Embryonic facial prominence (tissue), 1 donor: Measurements from ENCODE around the gene LRFN2.

Experiments used
- DNase-seq: peaks from one replicate; pipeline ENCODE4 v3.0.0-alpha.2; 2016; ENCODE audit errors: extremely low spot score

The LRFN2 gene

GRCh38 chr6:40438246-40438887, 148.8 kb downstream of the LRFN2 start:
- no peak for DNase-seq

GRCh38 chr6:40437631-40438030, 149.5 kb downstream of the LRFN2 start:
- no peak for DNase-seq

GRCh38 chr6:40436685-40437604, 150.2 kb downstream of the LRFN2 start:
- no peak for DNase-seq

- no peak for DNase-seq
Observed at GRCh38 chr6:40432982-40433381, 154.2 kb downstream of the LRFN2 start.

GRCh38 chr6:40431706-40432105, 155.5 kb downstream of the LRFN2 start:
- no peak for DNase-seq

GRCh38 chr6:40427196-40427595, 160.0 kb downstream of the LRFN2 start:
- no peak for DNase-seq

- DNase-seq: no peak
Observed at GRCh38 chr6:40426346-40427066, 160.7 kb downstream of the LRFN2 start.

GRCh38 chr6:40425192-40425919, 161.8 kb downstream of the LRFN2 start:
- peak; percentile 22 for DNase-seq

- no peak for DNase-seq
Observed at GRCh38 chr6:40422046-40422445, 165.1 kb downstream of the LRFN2 start.

- no peak for DNase-seq
Observed at GRCh38 chr6:40419946-40420728, 167.0 kb downstream of the LRFN2 start.

GRCh38 chr6:40419377-40419776, 167.8 kb downstream of the LRFN2 start:
- no peak for DNase-seq

- DNase-seq: no peak
Observed at GRCh38 chr6:40417031-40417430, 170.1 kb downstream of the LRFN2 start.

GRCh38 chr6:40414617-40415016, 172.5 kb downstream of the LRFN2 start:
- DNase-seq: no peak

GRCh38 chr6:40413239-40413638, 173.9 kb downstream of the LRFN2 start:
- DNase-seq: no peak

- DNase-seq: no peak
Observed at GRCh38 chr6:40411881-40412280, 175.3 kb downstream of the LRFN2 start.

GRCh38 chr6:40410821-40411220, 176.3 kb downstream of the LRFN2 start:
- DNase-seq: no peak

GRCh38 chr6:40409716-40410397, 177.3 kb downstream of the LRFN2 start:
- no peak for DNase-seq

- no peak for DNase-seq
Observed at GRCh38 chr6:40408786-40409542, 178.2 kb downstream of the LRFN2 start.

- DNase-seq: no peak
Observed at GRCh38 chr6:40407239-40407638, 179.9 kb downstream of the LRFN2 start.

GRCh38 chr6:40406175-40406574, 181.0 kb downstream of the LRFN2 start:
- DNase-seq: no peak
